HFFc6 (cell line): Measurements from ENCODE around the gene ZNF664. TPM values are rescaled to one million over a fixed set of nuclear protein-coding genes. Genes with fewer than 3 reads are reported as not detected.

ENCODE experiments used
- DNase-seq: peaks from one replicate; pipeline ENCODE4 v3.0.0-alpha.2; 2018
- H3K27ac Mint-ChIP-seq: 2 replicates; pipeline ENCODE4 v1.8.0; 2020; ENCODE audit warnings: mild to moderate bottlenecking, mixed read lengths
- H3K27me3 Mint-ChIP-seq: 2 replicates; pipeline ENCODE4 v1.8.0; 2021; ENCODE audit warnings: mild to moderate bottlenecking, moderate library complexity, mixed read lengths; ENCODE audit not compliant: insufficient read depth
- H3K36me3 Mint-ChIP-seq: 2 replicates; pipeline ENCODE4 v1.8.0; 2021; ENCODE audit warnings: low read depth, mixed read lengths
- H3K4me1 Mint-ChIP-seq: 2 replicates; pipeline ENCODE4 v1.8.0; 2020; ENCODE audit warnings: low read depth, mixed read lengths
- H3K4me3 Mint-ChIP-seq: 2 replicates; pipeline ENCODE4 v1.8.0; 2020; ENCODE audit warnings: mild to moderate bottlenecking, moderate library complexity, mixed read lengths
- H3K9me3 Mint-ChIP-seq: 2 replicates; pipeline ENCODE4 v1.8.0; 2020; ENCODE audit warnings: mild to moderate bottlenecking, mixed read lengths
- total RNA-seq, 6 experiments: library from RNA; stranded (reverse); fragmentation: NEBNext Ultra II Directional; extraction: Animal tissue kit (Norgen Biotek cat#: 25700); gene quantifications; 2 replicates in 1 of 6; 3 replicates in 5 of 6; pipeline ENCODE4 v1.2.3, GENCODE V29; 2021
- TF ChIP-seq, protein P1 (sequence below): fragments of 200-600 bp; sonication (generic); IDR thresholded peaks from 2 replicates; pipeline ENCODE4 v1.5.0; 2021; ENCODE audit warnings: antibody characterized with exemption, mild to moderate bottlenecking

The ZNF664 gene
- total RNA-seq, 6 experiments from 2014 or later: 49.1 to 55.2 (median 53.4) TPM

DNA sequence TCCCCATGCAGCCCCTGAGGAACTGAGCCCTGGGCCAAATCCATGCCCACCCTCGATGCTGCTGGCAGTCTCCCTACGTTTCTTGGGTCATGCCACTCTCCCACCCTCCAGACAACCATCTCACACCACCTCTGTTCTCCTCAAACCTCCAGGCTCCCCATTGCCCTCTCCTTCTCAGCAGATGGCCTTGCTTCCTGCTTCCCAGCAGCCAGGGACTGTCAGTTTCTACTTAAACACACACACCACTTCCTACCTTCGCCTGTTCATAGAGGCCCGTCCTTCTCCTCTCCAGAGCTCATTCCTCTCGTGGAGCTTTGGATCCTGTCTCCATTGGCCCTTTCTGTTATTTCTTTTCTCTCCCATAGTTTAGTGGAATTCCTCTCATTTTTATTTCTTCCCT is 27.1 kb downstream of the ZNF664 start:
- H3K4me3 Mint-ChIP-seq: no peak overlapping the region

GRCh38 chr12:124001343-124001742 is 28.3 kb downstream of the ZNF664 start:
- Mint-ChIP-seq H3K27ac (no peak overlapping the region), H3K4me1 (peaks cover 36% of the 10 kb centered on the region), H3K9me3 (no peaks in the 10 kb centered on the region), H3K36me3 (peaks cover 4% of the 10 kb centered on the region; the same call in 1 of the 2 replicates), H3K27me3 (no peaks in the 10 kb centered on the region), H3K4me3 (no peak overlapping the region)
- TF ChIP-seq, protein P1, sequence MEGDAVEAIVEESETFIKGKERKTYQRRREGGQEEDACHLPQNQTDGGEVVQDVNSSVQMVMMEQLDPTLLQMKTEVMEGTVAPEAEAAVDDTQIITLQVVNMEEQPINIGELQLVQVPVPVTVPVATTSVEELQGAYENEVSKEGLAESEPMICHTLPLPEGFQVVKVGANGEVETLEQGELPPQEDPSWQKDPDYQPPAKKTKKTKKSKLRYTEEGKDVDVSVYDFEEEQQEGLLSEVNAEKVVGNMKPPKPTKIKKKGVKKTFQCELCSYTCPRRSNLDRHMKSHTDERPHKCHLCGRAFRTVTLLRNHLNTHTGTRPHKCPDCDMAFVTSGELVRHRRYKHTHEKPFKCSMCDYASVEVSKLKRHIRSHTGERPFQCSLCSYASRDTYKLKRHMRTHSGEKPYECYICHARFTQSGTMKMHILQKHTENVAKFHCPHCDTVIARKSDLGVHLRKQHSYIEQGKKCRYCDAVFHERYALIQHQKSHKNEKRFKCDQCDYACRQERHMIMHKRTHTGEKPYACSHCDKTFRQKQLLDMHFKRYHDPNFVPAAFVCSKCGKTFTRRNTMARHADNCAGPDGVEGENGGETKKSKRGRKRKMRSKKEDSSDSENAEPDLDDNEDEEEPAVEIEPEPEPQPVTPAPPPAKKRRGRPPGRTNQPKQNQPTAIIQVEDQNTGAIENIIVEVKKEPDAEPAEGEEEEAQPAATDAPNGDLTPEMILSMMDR: no peak
- DNase-seq: no peak

More for the DNA sequence above, 27.1 kb downstream of the ZNF664 start:
- Mint-ChIP-seq H3K27ac (no peak overlapping the region), H3K36me3 (peaks cover 9% of the 10 kb centered on the region; the same call in 1 of the 2 replicates), H3K9me3 (no peaks in the 10 kb centered on the region), H3K4me1 (peaks cover 40% of the 10 kb centered on the region), H3K27me3 (no peaks in the 10 kb centered on the region)
- no peak for DNase-seq
- TF ChIP-seq, protein P1: no peak

GRCh38 chr12:124002021-124002644 is 29.1 kb downstream of the ZNF664 start:
- H3K27me3 Mint-ChIP-seq: no peaks in the 10 kb centered on the region
- H3K27ac Mint-ChIP-seq: no peak overlapping the region
- TF ChIP-seq, protein P1: no peak
- H3K36me3 Mint-ChIP-seq: peaks cover 4% of the 10 kb centered on the region; the same call in 1 of the 2 replicates
- DNase-seq: no peak
- peaks cover 34% of the 10 kb centered on the region for H3K4me1 Mint-ChIP-seq
- H3K4me3 Mint-ChIP-seq: no peak overlapping the region
- no peaks in the 10 kb centered on the region for H3K9me3 Mint-ChIP-seq

DNA sequence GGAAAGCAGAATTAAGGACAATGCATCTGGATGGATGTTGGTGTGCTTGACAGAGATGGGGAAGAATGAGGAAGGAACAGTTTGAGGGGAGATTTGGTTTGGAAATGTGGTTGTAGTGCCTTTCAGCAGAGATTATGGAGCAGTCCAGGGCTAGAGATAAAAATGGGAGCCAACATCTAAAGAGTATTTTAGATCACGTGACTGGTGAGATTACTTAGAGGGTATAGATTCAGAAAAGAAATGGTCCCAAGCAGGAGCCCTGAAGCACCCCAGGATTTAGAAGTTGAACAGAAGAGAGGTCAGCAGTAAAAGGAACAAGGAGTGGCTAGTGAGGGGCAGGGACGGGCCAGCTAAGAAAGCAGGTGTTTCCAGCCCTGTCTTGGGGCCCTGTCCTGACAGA is 29.6 kb downstream of the ZNF664 start:
- DNase-seq: no peak
- Mint-ChIP-seq H3K4me3 (no peak overlapping the region), H3K9me3 (no peaks in the 10 kb centered on the region), H3K36me3 (peaks cover 4% of the 10 kb centered on the region; the same call in 1 of the 2 replicates), H3K27me3 (no peaks in the 10 kb centered on the region), H3K4me1 (peaks cover 32% of the 10 kb centered on the region), H3K27ac (no peak overlapping the region)
- TF ChIP-seq, protein P1: no peak

DNA sequence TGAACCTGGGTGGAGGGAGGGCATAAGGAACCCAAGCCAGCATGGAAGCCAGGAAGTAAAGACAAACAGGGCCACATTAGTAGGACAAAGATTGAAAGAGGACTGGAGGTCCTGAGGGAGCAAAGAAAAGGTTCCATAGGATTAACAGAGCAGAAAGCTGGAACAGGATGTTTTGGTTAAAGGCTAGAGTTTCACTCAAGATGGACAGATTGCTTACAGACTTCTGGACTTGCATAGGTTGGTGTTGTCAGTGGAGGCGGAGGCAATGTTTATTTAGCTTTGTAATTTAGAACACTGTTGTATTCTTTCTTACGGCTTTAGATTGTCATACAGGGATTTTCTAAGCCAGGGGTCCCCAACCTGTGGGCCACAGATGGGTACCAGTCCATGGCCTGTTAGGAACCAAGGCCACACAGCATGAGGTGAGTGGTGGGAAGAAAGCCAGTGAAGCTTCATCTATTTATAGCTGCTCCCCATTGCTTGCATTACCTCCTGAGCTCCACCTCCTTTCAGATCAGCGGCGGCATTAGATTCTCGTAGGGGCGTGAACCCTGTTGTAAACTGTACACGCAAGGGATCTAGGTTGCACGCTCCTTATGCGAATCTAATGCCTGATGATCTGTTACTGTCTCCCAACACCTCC is 31.3 kb downstream of the ZNF664 start:
- Mint-ChIP-seq H3K27ac (no peak overlapping the region), H3K4me3 (no peak overlapping the region), H3K4me1 (peaks cover 29% of the 10 kb centered on the region), H3K36me3 (peaks cover 4% of the 10 kb centered on the region; the same call in 1 of the 2 replicates), H3K27me3 (no peaks in the 10 kb centered on the region), H3K9me3 (no peaks in the 10 kb centered on the region)
- TF ChIP-seq, protein P1: no peak
- no peak for DNase-seq
